Epithelial cell of proximal tubule (primary cell): ENCODE data around the gene RRAS2. TPM values are rescaled to one million over a fixed set of nuclear protein-coding genes. Genes with fewer than 3 reads are reported as not detected.
"Not testable (repeated sequence)": the region's sequence is repeated elsewhere in the genome, so short reads cannot be mapped to it uniquely, and the experiment has no call there.

Source experiments
- DNase-seq: peaks from one replicate; pipeline ENCODE4 v3.0.0-alpha.2; 2011; ENCODE audit warnings: low read depth
- H3K4me3 ChIP-seq: 2 replicates; pipeline ENCODE4 v1.5.1; 2011; ENCODE audit warnings: low read depth, mild to moderate bottlenecking, low read length
- total RNA-seq: library from RNA; depleted of rRNA; stranded (reverse); fragments of >200 nt; gene quantifications from 2 replicates; pipeline ENCODE4 v1.2.3, GENCODE V29; 2015
- TF ChIP-seq, protein P1 (sequence below): conservative IDR thresholded peaks from 2 replicates; pipeline ENCODE4 v1.5.1; 2012; ENCODE audit warnings: low read depth, mild to moderate bottlenecking, low read length

RRAS2 gene
- total RNA-seq, 1 donor from 2014 or later = 86.7 TPM

GRCh38 chr11:14347991-14348390 is 11.0 kb downstream of the RRAS2 start:
- no peak for DNase-seq
- H3K4me3 ChIP-seq = no peak overlapping the region
- TF ChIP-seq, protein P1, sequence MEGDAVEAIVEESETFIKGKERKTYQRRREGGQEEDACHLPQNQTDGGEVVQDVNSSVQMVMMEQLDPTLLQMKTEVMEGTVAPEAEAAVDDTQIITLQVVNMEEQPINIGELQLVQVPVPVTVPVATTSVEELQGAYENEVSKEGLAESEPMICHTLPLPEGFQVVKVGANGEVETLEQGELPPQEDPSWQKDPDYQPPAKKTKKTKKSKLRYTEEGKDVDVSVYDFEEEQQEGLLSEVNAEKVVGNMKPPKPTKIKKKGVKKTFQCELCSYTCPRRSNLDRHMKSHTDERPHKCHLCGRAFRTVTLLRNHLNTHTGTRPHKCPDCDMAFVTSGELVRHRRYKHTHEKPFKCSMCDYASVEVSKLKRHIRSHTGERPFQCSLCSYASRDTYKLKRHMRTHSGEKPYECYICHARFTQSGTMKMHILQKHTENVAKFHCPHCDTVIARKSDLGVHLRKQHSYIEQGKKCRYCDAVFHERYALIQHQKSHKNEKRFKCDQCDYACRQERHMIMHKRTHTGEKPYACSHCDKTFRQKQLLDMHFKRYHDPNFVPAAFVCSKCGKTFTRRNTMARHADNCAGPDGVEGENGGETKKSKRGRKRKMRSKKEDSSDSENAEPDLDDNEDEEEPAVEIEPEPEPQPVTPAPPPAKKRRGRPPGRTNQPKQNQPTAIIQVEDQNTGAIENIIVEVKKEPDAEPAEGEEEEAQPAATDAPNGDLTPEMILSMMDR = no peak

DNA sequence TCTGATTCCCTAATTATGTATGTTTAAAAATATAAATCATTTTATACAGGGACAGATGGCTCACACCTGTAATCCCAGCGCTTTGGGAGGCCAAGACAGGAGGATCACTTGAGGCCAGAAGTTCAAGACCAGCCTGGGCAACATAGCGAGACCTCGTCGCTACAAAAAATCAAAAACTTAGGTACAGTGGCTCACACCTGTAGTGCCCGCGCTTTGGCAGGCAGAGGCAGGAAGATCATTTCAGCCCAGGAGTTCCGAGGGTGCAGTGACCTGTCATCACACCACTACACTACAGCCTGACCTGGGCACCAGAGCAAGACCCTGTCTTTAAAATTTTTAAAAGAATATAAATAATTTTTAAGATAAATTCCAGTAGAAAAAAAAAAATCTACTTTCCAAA is 11.5 kb downstream of the RRAS2 start:
- no peak overlapping the region for H3K4me3 ChIP-seq
- DNase-seq = no peak
- TF ChIP-seq, protein P1 = no peak

DNA sequence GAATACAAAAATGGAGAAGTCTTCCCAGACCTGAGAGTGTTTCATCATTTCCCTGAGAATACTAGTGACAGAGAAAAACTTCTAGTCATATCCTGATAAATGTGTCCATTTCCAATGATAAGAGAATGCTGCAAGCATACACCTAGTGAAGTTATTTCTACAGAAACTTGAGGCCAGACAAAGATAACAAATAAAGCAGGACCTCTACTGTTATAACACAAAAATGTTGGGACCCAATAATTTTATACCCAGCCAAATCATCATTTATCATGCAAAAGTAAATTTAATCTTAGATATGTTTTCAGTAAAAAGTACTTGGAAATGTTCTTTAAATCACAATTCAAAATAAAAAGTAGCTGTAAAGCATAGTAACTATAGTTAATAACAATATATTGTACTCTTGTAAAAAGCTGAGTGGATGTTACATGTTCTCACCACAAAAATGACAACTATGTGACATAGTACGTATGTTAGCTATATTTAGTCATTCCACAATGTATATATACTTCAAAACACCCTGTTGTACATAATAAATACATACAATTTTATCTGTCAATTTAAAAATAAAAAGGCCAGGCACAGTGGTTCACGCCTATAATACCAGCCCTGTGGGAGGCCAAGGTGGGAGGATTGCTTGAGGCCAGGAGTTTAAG is 12.6 kb downstream of the RRAS2 start:
- no peak for DNase-seq
- TF ChIP-seq, protein P1 = no peak

DNA sequence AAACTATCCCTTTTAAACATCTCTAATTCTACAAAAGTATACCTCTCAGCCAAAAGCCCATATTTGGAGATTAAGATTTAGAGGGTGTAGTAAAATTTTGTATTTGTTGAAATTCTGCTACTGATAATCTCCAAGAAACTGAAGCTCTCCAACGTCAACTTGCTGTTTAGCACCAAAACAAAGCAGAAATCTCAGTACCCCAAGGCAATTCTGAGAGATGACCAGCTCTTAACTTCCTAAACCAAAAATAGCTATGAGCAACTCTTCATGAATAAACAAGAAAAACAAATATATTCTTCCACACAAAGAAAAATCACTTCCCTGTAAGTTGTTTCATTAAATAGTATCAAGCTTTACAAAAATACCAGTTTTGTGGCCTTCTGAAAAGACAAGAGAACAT is 13.3 kb downstream of the RRAS2 start:
- H3K4me3 ChIP-seq = no peak overlapping the region
- TF ChIP-seq, protein P1 = no peak
- no peak for DNase-seq

More for the DNA sequence above, 12.6 kb downstream of the RRAS2 start:
- H3K4me3 ChIP-seq = no peak overlapping the region

DNA sequence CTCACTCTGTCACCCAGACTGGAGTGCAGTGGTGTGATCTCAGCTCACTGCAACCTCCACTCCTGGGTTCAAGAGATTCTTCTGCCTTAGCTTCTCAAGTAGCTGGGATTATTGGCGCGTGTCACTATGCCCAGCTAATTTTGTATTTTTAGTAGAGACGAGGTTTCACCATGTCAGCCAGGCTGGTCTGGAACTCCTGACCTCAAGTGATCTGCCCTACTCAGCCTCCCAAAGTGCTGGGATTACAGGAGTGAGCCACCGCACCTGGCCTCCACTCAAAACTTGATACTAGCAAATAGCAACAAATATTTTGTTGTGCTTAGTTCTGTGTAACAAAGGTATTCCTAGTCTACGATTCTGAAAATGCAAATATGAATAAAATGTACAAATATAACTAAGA is 14.0 kb downstream of the RRAS2 start:
- DNase-seq, H3K4me3 ChIP-seq: not testable (repeated sequence)

- TF ChIP-seq, protein P1 = no peak
- no peak overlapping the region for H3K4me3 ChIP-seq
- no peak for DNase-seq
Observed at GRCh38 chr11:14342906-14343305, 16.1 kb downstream of the RRAS2 start.

GRCh38 chr11:14341968-14342367 is 17.0 kb downstream of the RRAS2 start:
- DNase-seq = no peak
- H3K4me3 ChIP-seq = no peak overlapping the region
- TF ChIP-seq, protein P1 = no peak
